ENCODE measurements around the gene MGST2. TPM values are rescaled to one million over a fixed set of nuclear protein-coding genes. Genes with fewer than 3 reads are reported as not detected.

The MGST2 gene
- total and polyA plus RNA-seq, 2 experiments from 2014 or later, result 4.6 to 19.1 TPM

DNA sequence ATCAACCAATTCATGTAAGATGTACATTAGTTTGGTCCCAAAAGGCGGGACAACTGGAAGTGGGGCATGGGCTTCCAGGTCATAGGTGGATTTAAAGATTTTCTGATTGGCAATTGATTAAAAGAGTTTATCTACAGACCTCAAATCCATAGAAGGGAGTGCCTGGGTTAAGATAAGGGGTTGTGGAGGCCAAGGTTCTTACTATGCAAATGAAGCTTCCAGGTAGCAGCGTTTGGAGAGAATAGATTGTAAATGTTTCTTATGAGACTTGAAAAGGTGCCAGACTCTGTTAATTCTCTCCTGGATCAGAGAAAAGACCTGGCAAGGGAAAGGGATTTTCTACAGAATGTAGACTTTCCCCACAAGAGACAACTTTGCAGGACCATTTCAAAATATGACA, 2.4 kb downstream of the MGST2 start:
- Histone ChIP-seq H3K4me3 (no peak overlapping the region), H3K36me3 (ENCODE audit: insufficient read depth) (no peaks in the 10 kb centered on the region), H3K4me2 (peak overlapping the region; percentile 25; the same call in 1 of the 2 replicates), H2AFZ (no peak overlapping the region), H3K9me2 (ENCODE audit: insufficient read depth) (peaks cover 4% of the 10 kb centered on the region; the same call in 1 of the 2 replicates), H3F3A (replicated peaks; ENCODE audit: low read depth) (no peaks in the 10 kb centered on the region), H3K79me2 (replicated peaks; ENCODE audit: insufficient read depth) (no peaks in the 10 kb centered on the region), H4K20me1 (replicated peaks; ENCODE audit: insufficient read depth) (no peaks in the 10 kb centered on the region), H3K27ac (ENCODE audit: low read depth) (no peak overlapping the region), H3K4me1 (ENCODE audit: insufficient read depth) (peaks cover 18% of the 10 kb centered on the region), H3K27me3 (ENCODE audit: insufficient read depth) (no peaks in the 10 kb centered on the region)
- Mint-ChIP-seq H3K4me1 (peaks cover 46% of the 10 kb centered on the region), H3K9me3 (peaks cover 5% of the 10 kb centered on the region), H3K27me3 (ENCODE audit: insufficient read depth, low read depth, poor library complexity) (peaks cover 12% of the 10 kb centered on the region), H3K4me3 (no peak overlapping the region), H3K36me3 (ENCODE audit: low read depth) (peaks cover 5% of the 10 kb centered on the region; the same call in 2 of the 3 replicates), H3K27ac (no peak overlapping the region)
- ATAC-seq (no peak), DNase-seq (ENCODE audit: low spot score) (no peak)
- TF ChIP-seq NANOG (IDR thresholded peaks at IDR 0.05; ENCODE audit: borderline replicate concordance) (no peak), CREB1 (CRISPR knock-in tag; IDR thresholded peaks at IDR 0.05; ENCODE audit: low read depth) (no peak), ZNF114 (CRISPR knock-in tag; IDR thresholded peaks at IDR 0.05) (no peak), EZH2 (IDR thresholded peaks at IDR 0.05; ENCODE audit: low read depth, unreplicated experiment) (no peak), POLR2AphosphoS5 (IDR thresholded peaks at IDR 0.05; ENCODE audit: low read depth) (no peak), ZNF331 (CRISPR knock-in tag; IDR thresholded peaks at IDR 0.05; ENCODE audit: low read depth) (no peak), STAT1 (IDR thresholded peaks at IDR 0.05; ENCODE audit: unreplicated experiment) (no peak), EZH2phosphoT487 (IDR thresholded peaks at IDR 0.05; ENCODE audit: unreplicated experiment) (no peak)
- TF ChIP-seq, protein P1, sequence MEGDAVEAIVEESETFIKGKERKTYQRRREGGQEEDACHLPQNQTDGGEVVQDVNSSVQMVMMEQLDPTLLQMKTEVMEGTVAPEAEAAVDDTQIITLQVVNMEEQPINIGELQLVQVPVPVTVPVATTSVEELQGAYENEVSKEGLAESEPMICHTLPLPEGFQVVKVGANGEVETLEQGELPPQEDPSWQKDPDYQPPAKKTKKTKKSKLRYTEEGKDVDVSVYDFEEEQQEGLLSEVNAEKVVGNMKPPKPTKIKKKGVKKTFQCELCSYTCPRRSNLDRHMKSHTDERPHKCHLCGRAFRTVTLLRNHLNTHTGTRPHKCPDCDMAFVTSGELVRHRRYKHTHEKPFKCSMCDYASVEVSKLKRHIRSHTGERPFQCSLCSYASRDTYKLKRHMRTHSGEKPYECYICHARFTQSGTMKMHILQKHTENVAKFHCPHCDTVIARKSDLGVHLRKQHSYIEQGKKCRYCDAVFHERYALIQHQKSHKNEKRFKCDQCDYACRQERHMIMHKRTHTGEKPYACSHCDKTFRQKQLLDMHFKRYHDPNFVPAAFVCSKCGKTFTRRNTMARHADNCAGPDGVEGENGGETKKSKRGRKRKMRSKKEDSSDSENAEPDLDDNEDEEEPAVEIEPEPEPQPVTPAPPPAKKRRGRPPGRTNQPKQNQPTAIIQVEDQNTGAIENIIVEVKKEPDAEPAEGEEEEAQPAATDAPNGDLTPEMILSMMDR (conservative IDR thresholded peaks at IDR 0.05; ENCODE audit: low read depth in 2 of 2), result no peak
- TF ChIP-seq, protein P2, sequence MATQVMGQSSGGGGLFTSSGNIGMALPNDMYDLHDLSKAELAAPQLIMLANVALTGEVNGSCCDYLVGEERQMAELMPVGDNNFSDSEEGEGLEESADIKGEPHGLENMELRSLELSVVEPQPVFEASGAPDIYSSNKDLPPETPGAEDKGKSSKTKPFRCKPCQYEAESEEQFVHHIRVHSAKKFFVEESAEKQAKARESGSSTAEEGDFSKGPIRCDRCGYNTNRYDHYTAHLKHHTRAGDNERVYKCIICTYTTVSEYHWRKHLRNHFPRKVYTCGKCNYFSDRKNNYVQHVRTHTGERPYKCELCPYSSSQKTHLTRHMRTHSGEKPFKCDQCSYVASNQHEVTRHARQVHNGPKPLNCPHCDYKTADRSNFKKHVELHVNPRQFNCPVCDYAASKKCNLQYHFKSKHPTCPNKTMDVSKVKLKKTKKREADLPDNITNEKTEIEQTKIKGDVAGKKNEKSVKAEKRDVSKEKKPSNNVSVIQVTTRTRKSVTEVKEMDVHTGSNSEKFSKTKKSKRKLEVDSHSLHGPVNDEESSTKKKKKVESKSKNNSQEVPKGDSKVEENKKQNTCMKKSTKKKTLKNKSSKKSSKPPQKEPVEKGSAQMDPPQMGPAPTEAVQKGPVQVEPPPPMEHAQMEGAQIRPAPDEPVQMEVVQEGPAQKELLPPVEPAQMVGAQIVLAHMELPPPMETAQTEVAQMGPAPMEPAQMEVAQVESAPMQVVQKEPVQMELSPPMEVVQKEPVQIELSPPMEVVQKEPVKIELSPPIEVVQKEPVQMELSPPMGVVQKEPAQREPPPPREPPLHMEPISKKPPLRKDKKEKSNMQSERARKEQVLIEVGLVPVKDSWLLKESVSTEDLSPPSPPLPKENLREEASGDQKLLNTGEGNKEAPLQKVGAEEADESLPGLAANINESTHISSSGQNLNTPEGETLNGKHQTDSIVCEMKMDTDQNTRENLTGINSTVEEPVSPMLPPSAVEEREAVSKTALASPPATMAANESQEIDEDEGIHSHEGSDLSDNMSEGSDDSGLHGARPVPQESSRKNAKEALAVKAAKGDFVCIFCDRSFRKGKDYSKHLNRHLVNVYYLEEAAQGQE (IDR thresholded peaks at IDR 0.05; ENCODE audit: unreplicated experiment), result no peak
- TF ChIP-seq, protein P3, sequence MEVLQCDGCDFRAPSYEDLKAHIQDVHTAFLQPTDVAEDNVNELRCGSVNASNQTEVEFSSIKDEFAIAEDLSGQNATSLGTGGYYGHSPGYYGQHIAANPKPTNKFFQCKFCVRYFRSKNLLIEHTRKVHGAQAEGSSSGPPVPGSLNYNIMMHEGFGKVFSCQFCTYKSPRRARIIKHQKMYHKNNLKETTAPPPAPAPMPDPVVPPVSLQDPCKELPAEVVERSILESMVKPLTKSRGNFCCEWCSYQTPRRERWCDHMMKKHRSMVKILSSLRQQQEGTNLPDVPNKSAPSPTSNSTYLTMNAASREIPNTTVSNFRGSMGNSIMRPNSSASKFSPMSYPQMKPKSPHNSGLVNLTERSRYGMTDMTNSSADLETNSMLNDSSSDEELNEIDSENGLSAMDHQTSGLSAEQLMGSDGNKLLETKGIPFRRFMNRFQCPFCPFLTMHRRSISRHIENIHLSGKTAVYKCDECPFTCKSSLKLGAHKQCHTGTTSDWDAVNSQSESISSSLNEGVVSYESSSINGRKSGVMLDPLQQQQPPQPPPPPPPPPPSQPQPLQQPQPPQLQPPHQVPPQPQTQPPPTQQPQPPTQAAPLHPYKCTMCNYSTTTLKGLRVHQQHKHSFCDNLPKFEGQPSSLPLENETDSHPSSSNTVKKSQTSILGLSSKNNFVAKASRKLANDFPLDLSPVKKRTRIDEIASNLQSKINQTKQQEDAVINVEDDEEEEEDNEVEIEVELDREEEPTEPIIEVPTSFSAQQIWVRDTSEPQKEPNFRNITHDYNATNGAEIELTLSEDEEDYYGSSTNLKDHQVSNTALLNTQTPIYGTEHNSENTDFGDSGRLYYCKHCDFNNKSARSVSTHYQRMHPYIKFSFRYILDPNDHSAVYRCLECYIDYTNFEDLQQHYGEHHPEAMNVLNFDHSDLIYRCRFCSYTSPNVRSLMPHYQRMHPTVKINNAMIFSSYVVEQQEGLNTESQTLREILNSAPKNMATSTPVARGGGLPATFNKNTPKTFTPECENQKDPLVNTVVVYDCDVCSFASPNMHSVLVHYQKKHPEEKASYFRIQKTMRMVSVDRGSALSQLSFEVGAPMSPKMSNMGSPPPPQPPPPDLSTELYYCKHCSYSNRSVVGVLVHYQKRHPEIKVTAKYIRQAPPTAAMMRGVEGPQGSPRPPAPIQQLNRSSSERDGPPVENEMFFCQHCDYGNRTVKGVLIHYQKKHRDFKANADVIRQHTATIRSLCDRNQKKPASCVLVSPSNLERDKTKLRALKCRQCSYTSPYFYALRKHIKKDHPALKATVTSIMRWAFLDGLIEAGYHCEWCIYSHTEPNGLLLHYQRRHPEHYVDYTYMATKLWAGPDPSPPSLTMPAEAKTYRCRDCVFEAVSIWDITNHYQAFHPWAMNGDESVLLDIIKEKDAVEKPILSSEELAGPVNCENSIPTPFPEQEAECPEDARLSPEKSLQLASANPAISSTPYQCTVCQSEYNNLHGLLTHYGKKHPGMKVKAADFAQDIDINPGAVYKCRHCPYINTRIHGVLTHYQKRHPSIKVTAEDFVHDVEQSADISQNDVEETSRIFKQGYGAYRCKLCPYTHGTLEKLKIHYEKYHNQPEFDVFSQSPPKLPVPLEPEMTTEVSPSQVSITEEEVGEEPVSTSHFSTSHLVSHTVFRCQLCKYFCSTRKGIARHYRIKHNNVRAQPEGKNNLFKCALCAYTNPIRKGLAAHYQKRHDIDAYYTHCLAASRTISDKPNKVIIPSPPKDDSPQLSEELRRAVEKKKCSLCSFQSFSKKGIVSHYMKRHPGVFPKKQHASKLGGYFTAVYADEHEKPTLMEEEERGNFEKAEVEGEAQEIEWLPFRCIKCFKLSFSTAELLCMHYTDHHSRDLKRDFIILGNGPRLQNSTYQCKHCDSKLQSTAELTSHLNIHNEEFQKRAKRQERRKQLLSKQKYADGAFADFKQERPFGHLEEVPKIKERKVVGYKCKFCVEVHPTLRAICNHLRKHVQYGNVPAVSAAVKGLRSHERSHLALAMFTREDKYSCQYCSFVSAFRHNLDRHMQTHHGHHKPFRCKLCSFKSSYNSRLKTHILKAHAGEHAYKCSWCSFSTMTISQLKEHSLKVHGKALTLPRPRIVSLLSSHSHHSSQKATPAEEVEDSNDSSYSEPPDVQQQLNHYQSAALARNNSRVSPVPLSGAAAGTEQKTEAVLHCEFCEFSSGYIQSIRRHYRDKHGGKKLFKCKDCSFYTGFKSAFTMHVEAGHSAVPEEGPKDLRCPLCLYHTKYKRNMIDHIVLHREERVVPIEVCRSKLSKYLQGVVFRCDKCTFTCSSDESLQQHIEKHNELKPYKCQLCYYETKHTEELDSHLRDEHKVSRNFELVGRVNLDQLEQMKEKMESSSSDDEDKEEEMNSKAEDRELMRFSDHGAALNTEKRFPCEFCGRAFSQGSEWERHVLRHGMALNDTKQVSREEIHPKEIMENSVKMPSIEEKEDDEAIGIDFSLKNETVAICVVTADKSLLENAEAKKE (CRISPR knock-in tag; IDR thresholded peaks at IDR 0.05), result no peak

All from GM23338 (cell line).